PC-9 (cell line): Measurements from ENCODE around the gene SLC35F4.

ENCODE experiments used
- EZH2 ChIP-seq: fragments of 200-600 bp; sonication (generic); IDR thresholded peaks from 2 replicates; pipeline ENCODE4 v1.8.0; 2017; ENCODE audit warnings: antibody characterized with exemption, low read depth
- TF ChIP-seq, protein P1 (sequence below): fragments of 200-600 bp; sonication (generic); conservative IDR thresholded peaks from 2 replicates; pipeline ENCODE4 v1.6.1; 2017; ENCODE audit warnings: mixed run types, antibody characterized with exemption, mild to moderate bottlenecking, moderate library complexity

GRCh38 chr14:57575482-57575881, 290.4 kb downstream of the SLC35F4 start:
- TF ChIP-seq EZH2: no peak
- TF ChIP-seq, protein P1, sequence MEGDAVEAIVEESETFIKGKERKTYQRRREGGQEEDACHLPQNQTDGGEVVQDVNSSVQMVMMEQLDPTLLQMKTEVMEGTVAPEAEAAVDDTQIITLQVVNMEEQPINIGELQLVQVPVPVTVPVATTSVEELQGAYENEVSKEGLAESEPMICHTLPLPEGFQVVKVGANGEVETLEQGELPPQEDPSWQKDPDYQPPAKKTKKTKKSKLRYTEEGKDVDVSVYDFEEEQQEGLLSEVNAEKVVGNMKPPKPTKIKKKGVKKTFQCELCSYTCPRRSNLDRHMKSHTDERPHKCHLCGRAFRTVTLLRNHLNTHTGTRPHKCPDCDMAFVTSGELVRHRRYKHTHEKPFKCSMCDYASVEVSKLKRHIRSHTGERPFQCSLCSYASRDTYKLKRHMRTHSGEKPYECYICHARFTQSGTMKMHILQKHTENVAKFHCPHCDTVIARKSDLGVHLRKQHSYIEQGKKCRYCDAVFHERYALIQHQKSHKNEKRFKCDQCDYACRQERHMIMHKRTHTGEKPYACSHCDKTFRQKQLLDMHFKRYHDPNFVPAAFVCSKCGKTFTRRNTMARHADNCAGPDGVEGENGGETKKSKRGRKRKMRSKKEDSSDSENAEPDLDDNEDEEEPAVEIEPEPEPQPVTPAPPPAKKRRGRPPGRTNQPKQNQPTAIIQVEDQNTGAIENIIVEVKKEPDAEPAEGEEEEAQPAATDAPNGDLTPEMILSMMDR: no peak
